ENCODE results near the gene SKIDA1. TPM values are rescaled to one million over a fixed set of nuclear protein-coding genes. Genes with fewer than 3 reads are reported as not detected.

Gene SKIDA1
- total and polyA plus RNA-seq, 2 experiments from 2014 or later = 1.5 to 3.5 TPM

DNA sequence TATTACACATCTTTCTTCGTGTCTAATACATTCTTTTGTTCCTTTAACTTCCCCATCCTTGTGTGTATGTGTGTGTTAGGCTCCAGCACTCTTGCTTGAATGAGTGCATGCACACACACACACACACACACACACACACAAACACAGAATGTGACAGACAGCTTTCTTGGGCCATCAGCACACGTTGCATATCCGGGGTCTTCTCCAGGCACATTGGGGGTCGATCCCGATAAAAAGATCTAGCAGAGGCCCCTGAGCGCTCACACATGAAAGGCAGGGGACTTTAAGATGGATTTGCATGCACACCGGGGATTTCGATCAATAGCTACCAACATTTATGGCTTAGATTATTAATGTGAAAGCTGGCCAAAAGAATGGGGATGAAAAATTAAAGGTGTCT lies 4.5 kb downstream of the SKIDA1 start:
- H3F3A ChIP-seq (replicated peaks; ENCODE audit: low read depth) = peaks cover 16% of the 10 kb centered on the region
- H3K4me3 ChIP-seq = peak overlapping the region; percentile 63; the same call in 1 of the 2 replicates
- H3K27me3 ChIP-seq (ENCODE audit: insufficient read depth) = peaks cover 43% of the 10 kb centered on the region
- H3K4me1 ChIP-seq (ENCODE audit: insufficient read depth) = peaks cover 63% of the 10 kb centered on the region
- Mint-ChIP-seq H3K27ac (no peak overlapping the region), H3K4me1 (peaks cover 65% of the 10 kb centered on the region), H3K4me3 (peak overlapping the region; percentile 89), H3K27me3 (ENCODE audit: insufficient read depth, low read depth, poor library complexity) (peaks cover 45% of the 10 kb centered on the region), H3K36me3 (ENCODE audit: low read depth) (no peaks in the 10 kb centered on the region; the same call in 2 of the 3 replicates), H3K9me3 (no peaks in the 10 kb centered on the region; the same call in 2 of the 3 replicates)
- DNase-seq (ENCODE audit: low spot score) = no peak
- no peak overlapping the region for H3K27ac ChIP-seq (ENCODE audit: low read depth)
- H4K20me1 ChIP-seq (replicated peaks; ENCODE audit: insufficient read depth) = no peaks in the 10 kb centered on the region
- H3K36me3 ChIP-seq (ENCODE audit: insufficient read depth) = no peaks in the 10 kb centered on the region
- H3K9me2 ChIP-seq (ENCODE audit: insufficient read depth) = no peaks in the 10 kb centered on the region
- H3K79me2 ChIP-seq (replicated peaks; ENCODE audit: insufficient read depth) = no peaks in the 10 kb centered on the region
- no peak for ATAC-seq
- TF ChIP-seq EZH2phosphoT487 (IDR thresholded peaks at IDR 0.05; ENCODE audit: unreplicated experiment) (no peak), EZH2 (IDR thresholded peaks at IDR 0.05; ENCODE audit: low read depth, unreplicated experiment) (no peak), ZNF114 (CRISPR knock-in tag; IDR thresholded peaks at IDR 0.05) (no peak), ZNF331 (CRISPR knock-in tag; IDR thresholded peaks at IDR 0.05; ENCODE audit: low read depth) (no peak), STAT1 (IDR thresholded peaks at IDR 0.05; ENCODE audit: unreplicated experiment) (no peak), JUNB (IDR thresholded peaks at IDR 0.05; ENCODE audit: unreplicated experiment) (no peak), REST (IDR thresholded peaks at IDR 0.05; ENCODE audit: unreplicated experiment) (no peak)
- TF ChIP-seq, protein P1, sequence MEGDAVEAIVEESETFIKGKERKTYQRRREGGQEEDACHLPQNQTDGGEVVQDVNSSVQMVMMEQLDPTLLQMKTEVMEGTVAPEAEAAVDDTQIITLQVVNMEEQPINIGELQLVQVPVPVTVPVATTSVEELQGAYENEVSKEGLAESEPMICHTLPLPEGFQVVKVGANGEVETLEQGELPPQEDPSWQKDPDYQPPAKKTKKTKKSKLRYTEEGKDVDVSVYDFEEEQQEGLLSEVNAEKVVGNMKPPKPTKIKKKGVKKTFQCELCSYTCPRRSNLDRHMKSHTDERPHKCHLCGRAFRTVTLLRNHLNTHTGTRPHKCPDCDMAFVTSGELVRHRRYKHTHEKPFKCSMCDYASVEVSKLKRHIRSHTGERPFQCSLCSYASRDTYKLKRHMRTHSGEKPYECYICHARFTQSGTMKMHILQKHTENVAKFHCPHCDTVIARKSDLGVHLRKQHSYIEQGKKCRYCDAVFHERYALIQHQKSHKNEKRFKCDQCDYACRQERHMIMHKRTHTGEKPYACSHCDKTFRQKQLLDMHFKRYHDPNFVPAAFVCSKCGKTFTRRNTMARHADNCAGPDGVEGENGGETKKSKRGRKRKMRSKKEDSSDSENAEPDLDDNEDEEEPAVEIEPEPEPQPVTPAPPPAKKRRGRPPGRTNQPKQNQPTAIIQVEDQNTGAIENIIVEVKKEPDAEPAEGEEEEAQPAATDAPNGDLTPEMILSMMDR (conservative IDR thresholded peaks at IDR 0.05; ENCODE audit: low read depth in 2 of 2) = no peak
- no peak overlapping the region for H2AFZ ChIP-seq
- peak overlapping the region; percentile 79 for H3K4me2 ChIP-seq

GRCh38 chr10:21520509-21520908 lies 5.0 kb downstream of the SKIDA1 start:
- Histone ChIP-seq H3K4me3 (peak overlapping the region; percentile 63), H3K4me2 (peak overlapping the region; percentile 79), H3K9me2 (ENCODE audit: insufficient read depth) (no peaks in the 10 kb centered on the region), H3K4me1 (ENCODE audit: insufficient read depth) (peaks cover 66% of the 10 kb centered on the region), H3K79me2 (replicated peaks; ENCODE audit: insufficient read depth) (no peaks in the 10 kb centered on the region), H3K27ac (ENCODE audit: low read depth) (no peak overlapping the region), H3F3A (replicated peaks; ENCODE audit: low read depth) (peaks cover 18% of the 10 kb centered on the region), H3K27me3 (ENCODE audit: insufficient read depth) (peaks cover 47% of the 10 kb centered on the region), H2AFZ (no peak overlapping the region), H4K20me1 (replicated peaks; ENCODE audit: insufficient read depth) (no peaks in the 10 kb centered on the region; the same call in 1 of the 2 replicates), H3K36me3 (ENCODE audit: insufficient read depth) (no peaks in the 10 kb centered on the region)
- DNase-seq (ENCODE audit: low spot score) (no peak), ATAC-seq (no peak)
- Mint-ChIP-seq H3K27me3 (ENCODE audit: insufficient read depth, low read depth, poor library complexity) (peaks cover 46% of the 10 kb centered on the region), H3K36me3 (ENCODE audit: low read depth) (no peaks in the 10 kb centered on the region; the same call in 2 of the 3 replicates), H3K27ac (no peak overlapping the region), H3K4me1 (peaks cover 69% of the 10 kb centered on the region), H3K4me3 (peak overlapping the region; percentile 89), H3K9me3 (no peaks in the 10 kb centered on the region; the same call in 2 of the 3 replicates)
- TF ChIP-seq REST (IDR thresholded peaks at IDR 0.05; ENCODE audit: unreplicated experiment) (no peak), ZNF331 (CRISPR knock-in tag; IDR thresholded peaks at IDR 0.05; ENCODE audit: low read depth) (no peak), CREB1 (CRISPR knock-in tag; IDR thresholded peaks at IDR 0.05; ENCODE audit: low read depth) (no peak)
